ENCODE results near the gene LGALS12.

LGALS12 gene

GRCh38 chr11:63557570-63557969, 51.7 kb downstream of the LGALS12 start:
- no peaks in the 10 kb centered on the region for H3K36me3 ChIP-seq (ENCODE audit: control insufficient read depth in 4 of 4, insufficient read depth in 4 of 4, low read length in 3 of 4)
- ChIA-PET CTCF (no interaction called here), POLR2A (no interaction called here)
- H3K9me3 ChIP-seq (ENCODE audit: control extremely low read depth in 1 of 5, control insufficient read depth in 4 of 5, insufficient read depth in 2 of 5, low read depth in 1 of 5, low read length in 4 of 5), result no peaks in the 10 kb centered on the region
- WGBS (ENCODE audit: insufficient coverage), result 93% methylated on average over 6 of the region's 7 CpGs
- H3K4me3 ChIP-seq (ENCODE audit: control insufficient read depth in 1 of 7, extremely low read depth in 1 of 7, insufficient read depth in 4 of 7, low read depth in 2 of 7, low read length in 6 of 7), result no peak overlapping the region
- no peak for DNase-seq
- peaks cover 0 to 44% (median 22%) of the 10 kb centered on the region in 4 experiments for H3K4me1 ChIP-seq (ENCODE audit: control extremely low read depth in 1 of 4, control insufficient read depth in 4 of 4, insufficient read depth in 4 of 4, low read length in 3 of 4)
- peaks cover 0 to 2% (median 0%) of the 10 kb centered on the region in 5 experiments for H3K27me3 ChIP-seq (replicated peaks in 2 of 5; ENCODE audit: control insufficient read depth in 4 of 5, insufficient read depth in 5 of 5, low read length in 4 of 5)
- H3K27ac ChIP-seq (ENCODE audit: insufficient read depth in 1 of 2, low read depth in 1 of 2, low read length in 2 of 2, poor library complexity in 1 of 2, severe bottlenecking in 2 of 2), result no peak overlapping the region

GRCh38 chr11:63558459-63559157, 52.7 kb downstream of the LGALS12 start:
- Histone ChIP-seq H3K4me1 (ENCODE audit: control extremely low read depth in 1 of 4, control insufficient read depth in 4 of 4, insufficient read depth in 4 of 4, low read length in 3 of 4) (peaks cover 0 to 36% (median 16%) of the 10 kb centered on the region in 4 experiments), H3K27me3 (replicated peaks in 2 of 5; ENCODE audit: control insufficient read depth in 4 of 5, insufficient read depth in 5 of 5, low read length in 4 of 5) (peaks cover 0 to 5% (median 0%) of the 10 kb centered on the region in 5 experiments), H3K9me3 (ENCODE audit: control extremely low read depth in 1 of 5, control insufficient read depth in 4 of 5, insufficient read depth in 2 of 5, low read depth in 1 of 5, low read length in 4 of 5) (no peaks in the 10 kb centered on the region), H3K36me3 (ENCODE audit: control insufficient read depth in 4 of 4, insufficient read depth in 4 of 4, low read length in 3 of 4) (no peaks in the 10 kb centered on the region), H3K4me3 (ENCODE audit: control insufficient read depth in 1 of 7, extremely low read depth in 1 of 7, insufficient read depth in 4 of 7, low read depth in 2 of 7, low read length in 6 of 7) (no peak overlapping the region), H3K27ac (ENCODE audit: insufficient read depth in 1 of 2, low read depth in 1 of 2, low read length in 2 of 2, poor library complexity in 1 of 2, severe bottlenecking in 2 of 2) (no peak overlapping the region)
- POLR2A ChIA-PET, result no interaction called here
- 98% methylated on average over 7 of the region's 7 CpGs for WGBS (ENCODE audit: insufficient coverage)
- CTCF ChIA-PET, result interaction anchor here (1.0 to 1.2 kb wide), 3 partner anchors 19 to 80 kb away, joined by 3 to 4 read pairs (median 3); no protein-coding TSS in a partner anchor
- DNase-seq, result no peak

GRCh38 chr11:63560506-63561180, 54.8 kb downstream of the LGALS12 start:
- 56% methylated on average over 3 of the region's 7 CpGs for WGBS (ENCODE audit: insufficient coverage)
- H3K4me3 ChIP-seq (ENCODE audit: control insufficient read depth in 1 of 7, extremely low read depth in 1 of 7, insufficient read depth in 4 of 7, low read depth in 2 of 7, low read length in 6 of 7), result peak overlapping the region in 1 of 7 experiments; percentile 24
- no peak overlapping the region for H3K27ac ChIP-seq (ENCODE audit: insufficient read depth in 1 of 2, low read depth in 1 of 2, low read length in 2 of 2, poor library complexity in 1 of 2, severe bottlenecking in 2 of 2)
- H3K4me1 ChIP-seq (ENCODE audit: control extremely low read depth in 1 of 4, control insufficient read depth in 4 of 4, insufficient read depth in 4 of 4, low read length in 3 of 4), result peaks cover 0 to 22% (median 8%) of the 10 kb centered on the region in 4 experiments
- ChIA-PET POLR2A (no interaction called here), CTCF (interaction anchor here (0.6 to 1.5 kb wide), 3 partner anchors 22 to 43 kb away, joined by 3 to 4 read pairs (median 3); no protein-coding TSS in a partner anchor)
- peaks cover 0 to 7% (median 0%) of the 10 kb centered on the region in 5 experiments for H3K27me3 ChIP-seq (replicated peaks in 2 of 5; ENCODE audit: control insufficient read depth in 4 of 5, insufficient read depth in 5 of 5, low read length in 4 of 5)
- no peaks in the 10 kb centered on the region for H3K36me3 ChIP-seq (ENCODE audit: control insufficient read depth in 4 of 4, insufficient read depth in 4 of 4, low read length in 3 of 4)
- H3K9me3 ChIP-seq (ENCODE audit: control extremely low read depth in 1 of 5, control insufficient read depth in 4 of 5, insufficient read depth in 2 of 5, low read depth in 1 of 5, low read length in 4 of 5), result no peaks in the 10 kb centered on the region
- DNase-seq, result peak; percentile 36 to 66 (median 53)

- no peak within 1 kb of the TSS for H3K27ac ChIP-seq (ENCODE audit: insufficient read depth in 1 of 2, low read depth in 1 of 2, low read length in 2 of 2, poor library complexity in 1 of 2, severe bottlenecking in 2 of 2)
- ChIA-PET POLR2A (no interaction called here), CTCF (interaction anchor here (0.7 to 1.8 kb wide), 3 partner anchors 55 to 73 kb away, joined by 3 to 6 read pairs (median 3); partner anchors contain the start of gene LGALS12)
- H3K4me1 ChIP-seq (ENCODE audit: control extremely low read depth in 1 of 4, control insufficient read depth in 4 of 4, insufficient read depth in 4 of 4, low read length in 3 of 4), result peaks cover 9 to 42% (median 21%) of the 10 kb centered on the region in 4 experiments
- no peak within 1 kb of the TSS for H3K4me3 ChIP-seq (ENCODE audit: control insufficient read depth in 1 of 7, extremely low read depth in 1 of 7, insufficient read depth in 4 of 7, low read depth in 2 of 7, low read length in 6 of 7)
- DNase-seq, result no peak
- H3K36me3 ChIP-seq (ENCODE audit: control insufficient read depth in 4 of 4, insufficient read depth in 4 of 4, low read length in 3 of 4), result no peaks in the 10 kb centered on the region
- peaks cover 0 to 7% (median 0%) of the 10 kb centered on the region in 5 experiments for H3K27me3 ChIP-seq (replicated peaks in 2 of 5; ENCODE audit: control insufficient read depth in 4 of 5, insufficient read depth in 5 of 5, low read length in 4 of 5)
- H3K9me3 ChIP-seq (ENCODE audit: control extremely low read depth in 1 of 5, control insufficient read depth in 4 of 5, insufficient read depth in 2 of 5, low read depth in 1 of 5, low read length in 4 of 5), result no peaks in the 10 kb centered on the region
- 99% methylated on average over 8 of the region's 13 CpGs for WGBS (ENCODE audit: insufficient coverage)
Measured at GRCh38 chr11:63563201-63564055, 57.5 kb downstream of the LGALS12 start, which contains the start of gene PLAAT2. Gene PLAAT2, minus strand, starts transcription at chr11:63563379. Its CDS starts 55 bp downstream, at chr11:63563324.

GRCh38 chr11:63564056-63564774, 58.3 kb downstream of the LGALS12 start:
- WGBS (ENCODE audit: insufficient coverage), result 97% methylated on average over 5 of the region's 7 CpGs
- Histone ChIP-seq H3K27ac (ENCODE audit: insufficient read depth in 1 of 2, low read depth in 1 of 2, low read length in 2 of 2, poor library complexity in 1 of 2, severe bottlenecking in 2 of 2) (no peak overlapping the region), H3K4me3 (ENCODE audit: control insufficient read depth in 1 of 7, extremely low read depth in 1 of 7, insufficient read depth in 4 of 7, low read depth in 2 of 7, low read length in 6 of 7) (no peak overlapping the region), H3K9me3 (ENCODE audit: control extremely low read depth in 1 of 5, control insufficient read depth in 4 of 5, insufficient read depth in 2 of 5, low read depth in 1 of 5, low read length in 4 of 5) (no peaks in the 10 kb centered on the region), H3K4me1 (ENCODE audit: control extremely low read depth in 1 of 4, control insufficient read depth in 4 of 4, insufficient read depth in 4 of 4, low read length in 3 of 4) (peaks cover 9 to 42% (median 21%) of the 10 kb centered on the region in 4 experiments), H3K27me3 (replicated peaks in 2 of 5; ENCODE audit: control insufficient read depth in 4 of 5, insufficient read depth in 5 of 5, low read length in 4 of 5) (peaks cover 0 to 7% (median 0%) of the 10 kb centered on the region in 5 experiments), H3K36me3 (ENCODE audit: control insufficient read depth in 4 of 4, insufficient read depth in 4 of 4, low read length in 3 of 4) (no peaks in the 10 kb centered on the region)
- DNase-seq, result no peak
- ChIA-PET POLR2A (interaction anchor here (0.6 kb wide), 1 partner anchor 80 kb away, joined by 4 read pairs; no protein-coding TSS in a partner anchor), CTCF (interaction anchor here (0.6 to 1.8 kb wide), 5 partner anchors 8 to 85 kb away, joined by 3 to 6 read pairs (median 3); no protein-coding TSS in a partner anchor)

GRCh38 chr11:63564784-63565350, 59.0 kb downstream of the LGALS12 start:
- H3K27ac ChIP-seq (ENCODE audit: insufficient read depth in 1 of 2, low read depth in 1 of 2, low read length in 2 of 2, poor library complexity in 1 of 2, severe bottlenecking in 2 of 2), result no peak overlapping the region

More at GRCh38 chr11:63564784-63565350, 59.0 kb downstream of the LGALS12 start:
- 73% methylated on average over 3 of the region's 4 CpGs for WGBS (ENCODE audit: insufficient coverage)
- DNase-seq, result peak in 2 of 3 donors; percentile 33 to 46
- H3K36me3 ChIP-seq (ENCODE audit: control insufficient read depth in 4 of 4, insufficient read depth in 4 of 4, low read length in 3 of 4), result no peaks in the 10 kb centered on the region
- no peak overlapping the region for H3K4me3 ChIP-seq (ENCODE audit: control insufficient read depth in 1 of 7, extremely low read depth in 1 of 7, insufficient read depth in 4 of 7, low read depth in 2 of 7, low read length in 6 of 7)
- peaks cover 9 to 37% (median 21%) of the 10 kb centered on the region in 4 experiments for H3K4me1 ChIP-seq (ENCODE audit: control extremely low read depth in 1 of 4, control insufficient read depth in 4 of 4, insufficient read depth in 4 of 4, low read length in 3 of 4)
- H3K9me3 ChIP-seq (ENCODE audit: control extremely low read depth in 1 of 5, control insufficient read depth in 4 of 5, insufficient read depth in 2 of 5, low read depth in 1 of 5, low read length in 4 of 5), result no peaks in the 10 kb centered on the region
- CTCF ChIA-PET, result interaction anchor here (0.6 to 1.5 kb wide), 4 partner anchors 8 to 85 kb away, joined by 3 to 4 read pairs (median 3); no protein-coding TSS in a partner anchor
- POLR2A ChIA-PET, result interaction anchor here (0.6 kb wide), 1 partner anchor 79 kb away, joined by 4 read pairs; no protein-coding TSS in a partner anchor
- H3K27me3 ChIP-seq (replicated peaks in 2 of 5; ENCODE audit: control insufficient read depth in 4 of 5, insufficient read depth in 5 of 5, low read length in 4 of 5), result peaks cover 0 to 7% (median 0%) of the 10 kb centered on the region in 5 experiments

Data from common myeloid progenitor, CD34-positive (primary cell).